Measurements from ENCODE around the gene TAMALIN.

The TAMALIN gene

GRCh38 chr12:52046859-52047258 lies 40.1 kb downstream of the TAMALIN start:
- no peak for TF ChIP-seq CTCF (conservative IDR thresholded peaks at IDR 0.05)
- no peak overlapping the region for H3K27ac ChIP-seq

GRCh38 chr12:52049286-52049685 lies 42.5 kb downstream of the TAMALIN start:
- no peak for TF ChIP-seq CTCF (conservative IDR thresholded peaks at IDR 0.05)

GRCh38 chr12:52049688-52050087 lies 42.9 kb downstream of the TAMALIN start:
- TF ChIP-seq CTCF (conservative IDR thresholded peaks at IDR 0.05), result no peak
- peak overlapping the region; percentile 98 for H3K27ac ChIP-seq

More at GRCh38 chr12:52049286-52049685, 42.5 kb downstream of the TAMALIN start:
- H3K27ac ChIP-seq, result peak overlapping the region; percentile 98

GRCh38 chr12:52050116-52050757 lies 43.5 kb downstream of the TAMALIN start:
- no peak for TF ChIP-seq CTCF (conservative IDR thresholded peaks at IDR 0.05)
- H3K27ac ChIP-seq, result peak overlapping the region; percentile 98

- peak; percentile 42; the same call in 1 of the 2 replicates for TF ChIP-seq CTCF (conservative IDR thresholded peaks at IDR 0.05)
- H3K27ac ChIP-seq, result peak within 1 kb of the TSS; percentile 98
Observed at GRCh38 chr12:52050758-52051541, 44.2 kb downstream of the TAMALIN start, which contains the start of gene NR4A1. NR4A1 (plus strand) TSS chr12:52051442; CDS start chr12:52054329, 2,887 bp downstream.

- no peak for TF ChIP-seq CTCF (conservative IDR thresholded peaks at IDR 0.05)
- H3K27ac ChIP-seq, result peak overlapping the region; percentile 98
Observed at GRCh38 chr12:52052468-52053186, 45.9 kb downstream of the TAMALIN start.

Measured in VCaP (cell line).